HEK293T (cell line): Measurements from ENCODE around the gene NMRK1.

Source experiments
- CTCF ChIA-PET: fragments of 350-600 bp; formaldehyde crosslinking; extraction: SDS; loops from one replicate; lab custom pipeline; 2021; ENCODE audit warnings: antibody characterized with exemption, inconsistent platforms; lab: Yijun Ruan, JAX
- POLR2A ChIA-PET: fragments of 350-600 bp; formaldehyde crosslinking; extraction: SDS; loops from one replicate; lab custom pipeline; 2020; ENCODE audit warnings: antibody characterized with exemption, inconsistent platforms; lab: Yijun Ruan, JAX
- DNase-seq: peaks from one replicate; pipeline ENCODE4 v3.0.0; 2012; ENCODE audit warnings: mixed read lengths; ENCODE audit errors: extremely low spot score
- ARNT ChIP-seq: fragments of 450-650 bp; IDR thresholded peaks from 2 replicates; pipeline ENCODE4 v1.6.1; 2017; ENCODE audit warnings: mild to moderate bottlenecking
- BHLHE40 ChIP-seq: fragments of 450-650 bp; IDR thresholded peaks from 2 replicates; pipeline ENCODE4 v1.6.1; 2016; ENCODE audit warnings: mild to moderate bottlenecking, moderate library complexity, borderline replicate concordance
- CTBP1 ChIP-seq: fragments of 450-650 bp; IDR thresholded peaks from 2 replicates; pipeline ENCODE4 v1.6.1; 2016; ENCODE audit warnings: borderline replicate concordance
- ELF4 ChIP-seq: fragments of 450-650 bp; IDR thresholded peaks from 2 replicates; pipeline ENCODE4 v1.6.1; 2017; ENCODE audit warnings: antibody characterized with exemption
- FOXA1 ChIP-seq: fragments of 450-650 bp; IDR thresholded peaks from 2 replicates; pipeline ENCODE4 v1.6.1; 2016; ENCODE audit warnings: mild to moderate bottlenecking
- FOXK2 ChIP-seq: fragments of 450-650 bp; IDR thresholded peaks from 2 replicates; pipeline ENCODE4 v1.6.1; 2016; ENCODE audit warnings: mild to moderate bottlenecking
- FOXM1 ChIP-seq: fragments of 450-650 bp; IDR thresholded peaks from 2 replicates; pipeline ENCODE4 v1.6.1; 2017; ENCODE audit warnings: mild to moderate bottlenecking, borderline replicate concordance
- HDGF ChIP-seq: fragments of 450-650 bp; IDR thresholded peaks from 2 replicates; pipeline ENCODE4 v1.6.1; 2017; ENCODE audit warnings: antibody characterized with exemption, borderline replicate concordance
- L3MBTL2 ChIP-seq: fragments of 450-650 bp; conservative IDR thresholded peaks from 2 replicates; pipeline ENCODE4 v1.6.1; 2016; ENCODE audit warnings: mild to moderate bottlenecking
- LEF1 ChIP-seq: fragments of 450-650 bp; IDR thresholded peaks from 2 replicates; pipeline ENCODE4 v1.6.1; 2017; ENCODE audit warnings: mild to moderate bottlenecking, borderline replicate concordance
- NFRKB ChIP-seq: fragments of 450-650 bp; IDR thresholded peaks from 2 replicates; pipeline ENCODE4 v1.6.1; 2016; ENCODE audit warnings: mild to moderate bottlenecking, moderate library complexity
- PKNOX1 ChIP-seq: fragments of 450-650 bp; IDR thresholded peaks from 2 replicates; pipeline ENCODE4 v1.6.1; 2016
- SP1 ChIP-seq: fragments of 450-650 bp; IDR thresholded peaks from 2 replicates; pipeline ENCODE4 v1.6.1; 2017
- SUZ12 ChIP-seq: fragments of 450-650 bp; IDR thresholded peaks from 2 replicates; pipeline ENCODE4 v1.6.1; 2016; ENCODE audit warnings: mild to moderate bottlenecking
- TARDBP ChIP-seq: fragments of 450-650 bp; IDR thresholded peaks from 2 replicates; pipeline ENCODE4 v1.6.1; 2016
- ZNF384 ChIP-seq: fragments of 450-650 bp; IDR thresholded peaks from 2 replicates; pipeline ENCODE4 v1.6.1; 2016

The NMRK1 gene

GRCh38 chr9:75065510-75065909 lies 22.4 kb downstream of the NMRK1 start:
- POLR2A ChIA-PET = no interaction called here
- TF ChIP-seq SUZ12 (no peak), FOXK2 (no peak), ELF4 (no peak), BHLHE40 (no peak), CTBP1 (no peak), SP1 (no peak), PKNOX1 (no peak), FOXA1 (no peak), L3MBTL2 (no peak)
- no peak for DNase-seq
- CTCF ChIA-PET = no interaction called here

DNA sequence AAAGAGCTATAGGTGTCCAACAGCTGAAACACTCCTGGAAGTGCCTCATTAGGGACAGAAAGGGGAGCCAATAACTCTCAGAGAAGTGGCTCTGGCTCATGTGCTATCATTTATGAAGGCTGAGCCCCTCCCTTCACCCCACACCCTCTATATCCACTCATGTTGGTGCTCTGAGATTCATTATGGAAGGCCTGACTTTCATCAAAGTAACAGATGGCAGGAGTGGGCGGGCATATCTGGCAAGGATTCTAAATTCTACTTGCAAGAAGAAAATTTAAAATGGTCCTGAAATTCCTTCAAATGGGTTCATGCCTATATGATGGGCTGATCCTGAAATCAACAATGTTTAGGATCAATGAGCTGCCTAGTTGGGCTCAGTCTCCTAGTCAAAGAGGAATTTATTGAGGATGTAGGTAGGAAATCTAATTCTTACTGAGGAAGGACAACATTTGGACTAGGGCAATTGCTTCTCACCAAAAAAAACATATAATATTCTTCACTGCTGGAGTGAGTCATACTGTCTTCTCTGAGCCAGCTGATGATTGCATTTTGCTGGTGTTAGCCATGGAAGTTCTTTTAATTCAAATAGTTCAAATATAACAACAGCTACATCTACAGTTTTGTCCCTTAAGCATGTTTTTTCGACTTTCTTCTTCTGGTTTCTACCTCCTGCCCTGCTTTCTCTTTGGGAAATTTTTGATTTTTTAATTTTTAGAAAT lies 23.5 kb downstream of the NMRK1 start:
- ChIA-PET CTCF (no interaction called here), POLR2A (no interaction called here)
- DNase-seq = no peak
- TF ChIP-seq FOXA1 = no peak
- no peak for TF ChIP-seq BHLHE40
- TF ChIP-seq NFRKB = no peak
- no peak for TF ChIP-seq PKNOX1
- no peak for TF ChIP-seq ELF4
- no peak for TF ChIP-seq L3MBTL2
- no peak for TF ChIP-seq LEF1
- TF ChIP-seq TARDBP = no peak

DNA sequence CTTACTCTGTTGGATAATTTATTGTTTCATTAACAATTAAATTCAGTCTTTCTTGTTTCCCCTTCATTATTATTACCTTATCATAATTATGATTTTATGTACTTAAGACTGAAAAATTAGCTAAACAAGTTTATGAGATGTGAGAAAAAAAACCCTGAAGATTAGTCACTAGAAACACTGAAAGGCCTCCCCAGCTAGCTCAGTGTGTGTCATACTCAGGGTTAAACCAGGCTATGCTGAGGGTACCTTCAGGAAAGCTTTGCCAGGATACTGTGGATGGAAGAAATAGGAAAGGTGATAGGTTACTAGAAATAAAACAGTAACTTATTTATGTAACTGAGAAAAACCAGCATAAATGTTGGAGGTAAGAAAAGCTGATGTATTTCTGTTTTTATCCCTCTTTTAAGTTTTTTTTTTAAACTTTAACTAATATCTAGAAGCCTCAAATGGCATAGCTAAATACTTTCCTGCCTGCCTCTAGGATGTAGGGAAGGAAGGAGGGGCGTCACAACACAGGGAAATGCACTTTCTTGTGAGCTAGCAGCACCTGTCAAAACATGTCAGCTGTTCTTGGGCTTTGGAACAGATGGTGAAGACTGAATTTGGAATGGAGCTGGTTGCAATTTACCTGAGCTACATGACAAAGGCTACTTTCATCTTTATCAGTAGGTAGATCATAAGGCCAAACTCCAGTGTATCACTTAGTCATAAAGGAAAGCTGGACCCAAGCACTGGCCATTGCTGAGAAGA lies 24.2 kb downstream of the NMRK1 start:
- TF ChIP-seq NFRKB (no peak), BHLHE40 (no peak), PKNOX1 (no peak), HDGF (no peak), LEF1 (no peak), CTBP1 (no peak), SP1 (no peak)
- CTCF ChIA-PET = interaction anchor here (0.9 kb wide), 1 partner anchor 10 kb away, joined by 11 read pairs; no protein-coding TSS in a partner anchor
- DNase-seq = no peak
- POLR2A ChIA-PET = no interaction called here

- no peak for DNase-seq
- ChIA-PET CTCF (no interaction called here), POLR2A (no interaction called here)
- TF ChIP-seq NFRKB (no peak), L3MBTL2 (no peak), PKNOX1 (no peak), LEF1 (no peak), BHLHE40 (no peak), ELF4 (no peak), SUZ12 (no peak), CTBP1 (no peak), FOXA1 (no peak)
Observed at GRCh38 chr9:75061169-75061568, 26.8 kb downstream of the NMRK1 start.

GRCh38 chr9:75054368-75055001 lies 33.5 kb downstream of the NMRK1 start:
- no peak for DNase-seq
- TF ChIP-seq L3MBTL2 = no peak
- TF ChIP-seq LEF1 = no peak
- TF ChIP-seq FOXM1 = no peak
- no peak for TF ChIP-seq SUZ12
- TF ChIP-seq PKNOX1 = no peak
- TF ChIP-seq SP1 = no peak
- TF ChIP-seq BHLHE40 = no peak
- TF ChIP-seq FOXA1 = no peak
- TF ChIP-seq ZNF384 = no peak
- TF ChIP-seq ARNT = no peak
- no peak for TF ChIP-seq HDGF
- TF ChIP-seq CTBP1 = no peak
- no peak for TF ChIP-seq TARDBP
- TF ChIP-seq FOXK2 = no peak
- TF ChIP-seq ELF4 = no peak
- no peak for TF ChIP-seq NFRKB
- CTCF ChIA-PET = no interaction called here
- POLR2A ChIA-PET = no interaction called here
